ENCODE data around the gene ARVCF.

The ARVCF gene, protein sequence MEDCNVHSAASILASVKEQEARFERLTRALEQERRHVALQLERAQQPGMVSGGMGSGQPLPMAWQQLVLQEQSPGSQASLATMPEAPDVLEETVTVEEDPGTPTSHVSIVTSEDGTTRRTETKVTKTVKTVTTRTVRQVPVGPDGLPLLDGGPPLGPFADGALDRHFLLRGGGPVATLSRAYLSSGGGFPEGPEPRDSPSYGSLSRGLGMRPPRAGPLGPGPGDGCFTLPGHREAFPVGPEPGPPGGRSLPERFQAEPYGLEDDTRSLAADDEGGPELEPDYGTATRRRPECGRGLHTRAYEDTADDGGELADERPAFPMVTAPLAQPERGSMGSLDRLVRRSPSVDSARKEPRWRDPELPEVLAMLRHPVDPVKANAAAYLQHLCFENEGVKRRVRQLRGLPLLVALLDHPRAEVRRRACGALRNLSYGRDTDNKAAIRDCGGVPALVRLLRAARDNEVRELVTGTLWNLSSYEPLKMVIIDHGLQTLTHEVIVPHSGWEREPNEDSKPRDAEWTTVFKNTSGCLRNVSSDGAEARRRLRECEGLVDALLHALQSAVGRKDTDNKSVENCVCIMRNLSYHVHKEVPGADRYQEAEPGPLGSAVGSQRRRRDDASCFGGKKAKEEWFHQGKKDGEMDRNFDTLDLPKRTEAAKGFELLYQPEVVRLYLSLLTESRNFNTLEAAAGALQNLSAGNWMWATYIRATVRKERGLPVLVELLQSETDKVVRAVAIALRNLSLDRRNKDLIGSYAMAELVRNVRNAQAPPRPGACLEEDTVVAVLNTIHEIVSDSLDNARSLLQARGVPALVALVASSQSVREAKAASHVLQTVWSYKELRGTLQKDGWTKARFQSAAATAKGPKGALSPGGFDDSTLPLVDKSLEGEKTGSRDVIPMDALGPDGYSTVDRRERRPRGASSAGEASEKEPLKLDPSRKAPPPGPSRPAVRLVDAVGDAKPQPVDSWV

DNA sequence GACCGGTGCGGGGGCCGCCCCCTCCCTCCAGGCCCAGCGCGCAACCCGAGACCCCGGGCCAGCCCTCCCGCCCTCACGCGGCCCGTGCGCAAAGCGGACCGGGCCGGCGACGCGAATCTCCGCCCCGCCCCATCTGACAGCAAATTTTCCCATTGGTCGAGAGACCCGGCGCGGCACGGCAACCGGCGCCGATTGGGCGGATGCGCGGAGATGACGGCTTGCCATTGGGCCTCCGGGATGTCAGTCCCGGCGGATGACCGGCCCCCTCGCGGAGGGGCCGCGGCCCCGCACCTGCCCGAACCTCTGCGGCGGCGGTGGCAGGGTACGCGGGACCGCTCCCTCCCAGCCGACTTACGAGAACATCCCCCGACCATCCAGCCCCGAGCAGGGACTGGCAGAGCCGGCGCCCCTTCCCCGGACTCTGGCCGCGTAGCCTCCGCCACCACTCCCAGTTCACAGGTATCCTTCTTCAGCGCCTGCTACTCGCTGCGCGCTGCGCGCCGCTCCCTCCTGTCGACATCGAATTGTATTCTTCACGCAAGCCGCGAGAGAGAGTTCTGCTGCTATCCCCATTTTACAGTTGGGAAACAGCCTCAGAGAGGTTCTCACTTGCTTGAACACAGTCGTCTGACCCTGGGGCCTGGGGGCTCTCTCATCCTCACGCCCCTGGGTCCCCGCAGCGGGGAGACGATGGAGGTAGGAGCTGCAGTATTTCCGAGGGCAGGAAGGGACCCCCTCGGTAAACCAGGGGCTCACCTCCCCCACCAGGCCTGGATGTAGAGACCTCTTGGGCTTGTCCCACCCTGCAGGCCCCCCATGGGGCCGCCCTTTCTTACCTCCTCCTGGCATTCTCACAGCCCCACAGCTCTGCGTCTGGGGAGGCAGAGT is at the start of gene ARVCF:
Gene ARVCF (minus strand): TSS at position 90 of the 888 bp plus-strand sequence. CDS start 26,029 bp downstream, outside the sequence.
- no peak for FAIRE-seq

DNA sequence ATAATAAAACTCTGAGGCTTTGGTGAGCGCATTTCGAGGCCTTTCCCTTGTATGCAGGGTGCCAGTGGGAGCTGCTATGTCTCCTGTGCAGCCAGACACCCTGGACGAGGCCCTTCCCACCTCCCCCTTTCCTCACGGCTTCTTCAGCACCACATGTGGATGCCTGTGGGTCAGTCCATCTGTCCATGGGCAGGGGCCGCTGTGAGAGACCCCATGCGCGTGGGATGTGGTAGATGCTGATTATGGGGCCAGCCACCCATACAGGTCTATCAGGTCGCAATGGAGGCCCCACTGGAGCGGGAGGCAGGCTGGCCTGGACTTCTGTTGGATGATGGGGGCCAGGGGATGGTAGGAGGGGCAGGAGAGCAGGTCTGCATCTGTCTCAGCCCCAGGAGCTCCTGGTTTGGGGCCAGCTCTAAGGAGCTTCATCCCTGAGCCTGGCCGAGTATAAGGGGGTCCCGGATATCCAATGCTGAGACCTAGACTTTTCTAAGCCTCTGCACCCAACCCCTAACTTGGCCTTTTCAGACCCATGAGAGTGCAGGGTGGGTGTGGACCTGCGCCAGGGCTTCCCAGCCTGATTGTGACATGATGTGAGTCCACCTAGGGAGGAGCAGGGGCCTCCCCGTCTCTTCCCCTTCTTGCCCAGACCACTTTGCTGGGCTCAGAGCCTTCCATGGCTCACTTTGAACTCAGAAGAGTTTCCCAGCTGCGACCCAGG is 49.4 kb upstream of the ARVCF start:
- FAIRE-seq: no peak

DNA sequence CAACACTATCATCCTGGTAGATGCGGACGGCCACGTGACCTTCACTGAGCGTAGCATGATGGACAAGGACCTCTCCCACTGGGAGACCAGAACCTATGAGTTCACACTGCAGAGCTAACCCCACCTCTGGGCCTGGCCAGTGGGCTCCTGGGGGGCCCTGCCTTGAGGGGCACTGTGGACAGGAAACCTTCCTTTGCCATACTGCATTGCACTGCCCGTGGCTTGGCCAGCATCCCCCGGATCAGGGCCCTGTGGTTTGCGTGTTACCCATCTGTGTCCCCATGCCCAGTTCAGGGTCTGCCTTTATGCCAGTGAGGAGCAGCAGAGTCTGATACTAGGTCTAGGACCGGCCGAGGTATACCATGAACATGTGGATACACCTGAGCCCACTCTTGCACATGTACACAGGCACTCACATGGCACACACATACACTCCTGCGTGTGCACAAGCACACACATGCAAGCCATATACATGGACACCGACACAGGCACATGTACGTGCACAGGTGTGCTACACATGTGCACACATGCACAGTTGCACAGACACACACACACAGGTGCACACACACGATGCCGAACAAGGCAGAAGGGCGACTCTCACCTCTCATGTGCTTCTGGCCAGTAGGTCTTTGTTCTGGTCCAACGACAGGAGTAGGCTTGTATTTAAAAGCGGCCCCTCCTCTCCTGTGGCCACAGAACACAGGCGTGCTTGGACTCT is 48.1 kb upstream of the ARVCF start:
- FAIRE-seq: no peak

DNA sequence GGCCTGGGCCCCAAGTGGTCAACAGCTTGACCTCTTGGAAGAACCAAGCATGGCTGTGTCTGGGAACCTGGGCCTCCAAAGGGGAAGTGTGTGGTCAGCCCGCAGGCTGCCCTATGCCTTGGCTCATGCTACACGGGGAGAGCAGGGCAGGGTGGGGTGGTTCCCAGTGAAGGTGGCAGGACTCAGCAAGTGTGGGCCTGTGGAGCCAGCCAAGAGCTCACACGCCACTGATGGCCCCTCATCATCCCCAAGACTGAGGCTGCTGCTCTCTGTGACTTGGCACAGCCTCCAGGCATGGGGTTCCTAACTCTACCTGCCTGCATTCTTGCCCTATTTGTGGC is 47.5 kb upstream of the ARVCF start:
- FAIRE-seq: no peak

DNA sequence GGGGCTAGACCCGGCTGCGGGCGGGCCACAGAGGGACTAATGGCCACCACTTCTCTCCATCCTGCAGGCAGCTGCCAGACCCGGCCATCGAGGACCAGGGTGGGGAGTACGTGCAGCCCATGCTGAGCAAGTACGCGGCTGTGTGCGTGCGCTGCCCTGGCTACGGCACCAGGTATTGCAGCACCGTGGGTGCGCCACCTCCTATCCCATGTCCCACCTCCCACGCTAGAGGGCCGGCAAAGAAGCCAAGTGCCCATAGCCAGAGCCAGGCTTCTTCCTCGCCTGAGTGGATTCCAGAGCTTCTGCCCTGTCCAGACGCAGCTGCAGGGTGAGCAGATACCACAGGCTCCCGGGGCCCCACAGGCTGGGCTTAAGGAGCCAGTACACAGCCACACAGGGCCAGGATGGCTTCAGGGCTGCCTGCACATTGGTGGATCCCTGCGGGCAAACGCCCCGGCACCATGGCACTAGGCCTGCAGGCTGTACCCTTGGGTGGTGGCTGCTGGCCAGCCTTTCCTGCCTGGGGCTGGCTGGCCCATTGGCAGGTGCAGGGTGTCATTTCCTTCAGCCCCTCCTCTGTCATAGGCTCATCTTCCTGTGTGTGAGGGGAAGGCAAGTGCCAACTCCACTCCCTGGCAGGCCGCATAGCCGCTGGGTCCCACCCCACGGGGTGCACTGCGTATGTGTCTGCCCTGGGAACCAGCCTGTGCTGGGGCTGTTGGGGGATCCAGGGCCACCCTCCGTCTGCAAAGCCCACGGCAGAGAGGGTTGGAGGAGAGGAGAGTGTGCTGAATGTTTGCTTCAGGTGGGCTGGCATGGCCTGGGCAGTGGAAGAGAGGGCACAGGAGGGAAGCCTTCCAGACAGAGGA is 46.9 kb upstream of the ARVCF start:
- no peak for FAIRE-seq

DNA sequence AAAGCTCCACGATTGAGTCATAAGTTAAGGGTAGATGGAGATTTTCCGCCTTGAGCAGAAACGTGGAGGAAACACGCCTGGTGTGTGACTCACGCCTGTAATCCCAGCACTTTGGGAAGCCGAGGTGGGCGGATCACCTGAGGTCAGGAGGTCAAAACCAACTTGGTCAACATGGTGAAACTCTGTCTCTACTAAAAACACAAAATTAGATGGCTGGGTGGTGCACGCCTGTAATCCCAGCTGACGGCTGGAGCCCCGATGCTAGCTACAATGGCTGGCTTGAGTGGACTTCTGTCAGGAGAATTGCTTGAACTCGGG is 46.1 kb upstream of the ARVCF start:
- FAIRE-seq: no peak

DNA sequence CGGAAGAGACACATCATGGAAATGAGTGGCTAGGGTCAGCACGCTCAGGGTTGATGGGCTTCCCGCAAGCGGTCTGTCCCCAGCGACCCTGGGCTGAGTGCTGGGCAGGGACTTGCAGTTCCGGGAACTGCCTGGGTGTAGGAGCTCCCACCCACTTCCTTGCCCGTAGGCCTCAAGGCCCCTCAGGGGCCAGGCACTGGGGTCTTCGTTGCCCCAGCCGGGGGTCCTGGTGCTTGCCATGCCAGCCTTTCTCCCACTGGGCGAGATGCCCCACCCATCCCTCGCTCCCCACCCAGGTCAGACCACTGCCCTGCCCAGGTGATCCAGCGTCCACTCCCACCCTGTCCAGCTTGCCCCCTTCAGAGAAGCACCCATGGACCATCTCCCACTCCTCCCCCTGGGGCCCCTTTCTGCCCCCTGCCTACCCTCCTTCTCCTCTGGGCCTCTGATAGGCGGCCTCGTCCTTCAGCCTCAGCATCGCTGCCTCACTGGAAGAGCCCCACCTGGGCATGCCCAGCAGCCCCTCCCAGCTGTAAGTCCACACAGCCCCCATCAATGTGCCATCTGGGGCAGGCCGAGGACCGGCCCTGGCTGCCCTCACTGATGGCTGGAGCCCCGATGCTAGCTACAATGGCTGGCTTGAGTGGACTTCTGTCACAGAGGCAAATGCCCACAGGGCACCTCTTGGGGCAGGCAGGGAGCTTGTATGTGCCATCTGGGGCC is 45.6 kb upstream of the ARVCF start:
- FAIRE-seq: no peak

DNA sequence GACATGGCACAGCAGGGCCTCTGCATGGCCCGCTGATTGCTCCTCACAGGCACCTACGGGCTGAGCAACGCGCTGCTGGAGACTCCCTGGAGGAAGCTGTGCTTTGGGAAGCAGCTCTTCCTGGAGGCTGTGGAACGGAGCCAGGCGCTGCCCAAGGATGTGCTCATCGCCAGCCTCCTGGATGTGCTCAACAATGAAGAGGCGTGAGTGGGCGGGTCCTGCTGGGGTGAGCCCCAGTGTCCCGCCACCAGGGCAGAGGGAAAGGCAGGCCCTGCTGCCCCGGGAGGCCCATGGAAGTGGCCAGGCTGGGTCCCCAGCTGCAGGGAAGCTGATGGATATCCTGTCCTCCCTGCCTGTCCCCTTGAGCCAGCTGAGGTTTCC is 44.8 kb upstream of the ARVCF start:
- FAIRE-seq: no peak

DNA sequence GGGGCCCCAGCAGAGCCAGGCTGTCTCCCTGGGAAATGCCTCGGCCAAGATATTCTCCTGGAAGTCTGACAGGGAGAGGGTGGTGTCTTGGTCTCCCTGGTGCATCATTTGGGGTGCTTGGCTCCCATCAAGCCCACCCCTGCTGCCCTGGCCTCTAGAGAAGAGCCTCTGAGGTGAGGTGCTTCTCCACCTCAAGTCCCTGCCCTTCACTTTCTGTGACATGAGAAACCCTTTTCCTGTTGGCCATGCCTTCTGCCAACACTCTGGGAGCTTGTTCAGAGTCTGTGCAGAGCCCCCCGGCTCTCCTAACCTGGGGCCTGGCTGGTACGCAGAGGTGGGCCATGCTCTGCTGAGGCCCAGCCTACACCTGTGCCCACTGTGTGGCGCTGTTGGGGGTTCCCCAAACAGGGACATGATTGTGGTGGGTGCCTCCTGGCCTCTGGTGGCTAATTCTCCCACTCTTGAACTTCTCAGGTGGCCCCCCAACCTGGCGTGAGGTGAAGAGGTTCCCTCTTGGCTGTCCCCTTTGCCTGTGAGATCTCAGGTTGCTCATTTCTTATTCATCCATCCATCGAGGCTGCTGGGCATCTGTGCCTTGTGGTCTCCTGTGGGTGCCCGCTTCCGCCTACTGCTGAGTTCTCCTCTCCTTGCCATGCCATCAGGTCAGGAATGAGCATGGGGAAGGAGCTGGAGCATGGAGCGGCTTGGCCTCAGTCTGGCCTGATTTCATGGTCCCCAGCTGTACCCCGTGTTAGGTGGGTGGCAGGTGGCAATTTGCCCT is 44.3 kb upstream of the ARVCF start:
- no peak for FAIRE-seq

DNA sequence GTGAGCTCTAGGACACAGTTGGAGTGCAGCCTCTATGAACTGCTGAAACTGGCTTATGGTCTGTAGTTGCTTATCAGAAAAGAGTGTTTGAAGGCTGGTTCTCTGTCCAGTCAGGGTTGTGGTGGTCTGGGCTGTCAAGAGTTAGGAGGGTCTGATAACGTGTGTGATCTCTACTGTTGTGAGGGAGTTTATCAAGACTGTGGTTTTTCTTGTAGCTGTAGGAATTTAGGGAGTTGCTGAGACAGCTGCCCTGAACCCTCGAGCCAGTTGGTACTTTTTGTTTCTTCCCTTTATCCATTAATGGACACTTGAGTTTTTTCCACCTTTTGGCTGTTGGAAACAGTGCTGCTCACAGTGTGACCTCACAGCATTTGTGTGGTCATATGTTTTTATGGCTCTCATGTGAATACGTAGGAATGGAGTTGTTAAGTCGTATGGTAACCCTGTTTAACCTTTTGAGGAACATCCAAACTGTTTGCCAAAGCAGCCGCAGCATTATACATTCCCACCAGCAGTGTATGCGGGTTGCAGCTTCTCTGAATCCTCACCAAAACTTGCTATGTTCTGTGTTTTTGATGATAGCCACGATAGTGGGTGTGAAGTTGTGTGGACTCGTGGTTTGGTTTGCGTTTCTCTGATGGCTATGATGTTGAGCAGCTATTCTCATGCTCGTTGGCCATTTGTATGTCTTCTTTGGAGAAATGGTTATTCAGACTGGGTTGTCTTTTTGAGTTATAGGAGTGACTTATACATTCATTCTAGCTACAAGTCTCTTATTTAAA is 42.6 kb upstream of the ARVCF start:
- FAIRE-seq: no peak

DNA sequence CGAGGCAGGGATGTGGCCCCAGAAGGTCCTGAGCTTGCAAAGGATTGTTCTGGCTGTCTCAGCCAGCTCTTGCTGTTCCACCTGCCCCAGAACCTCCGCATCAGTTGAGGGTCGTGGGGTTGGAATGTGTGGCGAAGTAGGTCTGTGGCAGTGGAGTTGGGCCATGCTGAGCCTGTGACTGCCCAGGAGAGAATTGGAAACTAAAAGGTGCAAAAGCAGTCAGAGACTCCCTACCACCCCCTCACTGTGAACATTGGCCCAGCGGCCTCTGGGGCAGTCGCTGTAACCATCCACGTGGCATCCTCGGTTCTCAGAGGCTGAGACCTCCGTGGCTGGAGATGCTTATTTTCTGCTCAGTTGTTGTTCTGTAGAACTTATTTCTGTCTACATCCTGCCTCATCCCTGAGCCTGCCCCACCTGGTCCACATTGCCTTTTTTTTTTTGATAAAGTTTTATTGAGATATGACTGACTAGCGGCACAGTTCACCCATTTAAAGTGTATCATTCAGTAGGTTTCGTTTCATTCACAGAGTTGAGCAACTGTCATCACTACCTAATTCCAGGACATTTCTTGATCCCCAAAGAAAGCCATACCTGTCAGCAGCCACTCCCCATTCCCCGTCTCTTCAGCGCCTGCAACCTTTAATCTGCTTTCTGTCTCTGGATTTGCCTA is 41.1 kb upstream of the ARVCF start:
- no peak for FAIRE-seq

DNA sequence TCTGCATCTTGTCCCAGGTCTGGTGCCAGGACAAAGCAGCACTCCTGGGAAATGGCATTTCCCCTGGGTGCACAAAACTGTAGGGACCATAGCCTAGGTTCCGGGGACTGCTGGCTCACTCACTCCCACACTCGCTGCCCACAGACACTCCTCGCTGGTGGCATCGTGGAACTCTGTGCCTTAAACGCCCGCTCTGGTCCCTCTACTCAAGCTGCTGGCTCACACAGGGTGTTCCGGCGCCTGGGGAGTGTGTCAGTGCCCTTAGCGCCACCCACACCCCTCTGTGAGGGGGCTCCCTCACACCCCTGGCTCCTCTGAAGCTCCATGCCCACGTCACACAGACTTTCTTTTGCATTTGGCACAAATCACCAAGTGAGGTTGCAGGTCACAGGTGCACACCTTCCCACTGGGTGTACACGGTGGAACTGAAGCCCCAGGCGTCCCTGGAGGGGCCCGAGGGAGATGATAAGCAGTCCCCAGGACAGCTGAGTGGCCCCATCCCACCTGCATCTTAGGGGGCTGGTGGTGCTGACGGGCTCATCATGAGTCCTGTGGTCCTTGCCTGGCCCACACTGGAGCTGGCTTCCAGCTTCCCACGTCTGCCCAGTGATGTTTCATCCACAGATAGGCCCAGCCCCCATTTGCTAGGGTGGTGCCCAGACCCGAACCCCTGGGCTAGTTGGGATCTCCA is 40.2 kb upstream of the ARVCF start:
- FAIRE-seq: no peak

DNA sequence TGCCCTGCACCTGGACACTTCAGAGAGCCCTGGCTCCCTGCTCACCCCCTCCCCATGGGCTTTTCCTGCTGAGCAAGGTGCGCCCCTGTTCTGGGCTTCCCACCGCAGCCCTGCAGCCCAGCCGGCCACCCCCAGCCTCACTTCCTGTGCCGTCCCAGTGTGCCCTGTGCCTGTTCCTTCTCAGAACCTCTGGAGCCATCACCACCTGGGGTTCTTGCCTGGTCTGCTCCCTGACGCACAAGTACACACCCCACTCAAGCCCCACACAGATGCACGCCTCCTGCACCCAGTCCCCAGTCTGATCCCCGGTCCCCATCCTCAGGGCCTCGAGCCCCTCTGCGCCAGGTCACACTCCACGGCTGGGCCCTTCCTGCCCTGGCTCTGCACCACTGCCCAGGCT is 39.5 kb upstream of the ARVCF start:
- FAIRE-seq: no peak

DNA sequence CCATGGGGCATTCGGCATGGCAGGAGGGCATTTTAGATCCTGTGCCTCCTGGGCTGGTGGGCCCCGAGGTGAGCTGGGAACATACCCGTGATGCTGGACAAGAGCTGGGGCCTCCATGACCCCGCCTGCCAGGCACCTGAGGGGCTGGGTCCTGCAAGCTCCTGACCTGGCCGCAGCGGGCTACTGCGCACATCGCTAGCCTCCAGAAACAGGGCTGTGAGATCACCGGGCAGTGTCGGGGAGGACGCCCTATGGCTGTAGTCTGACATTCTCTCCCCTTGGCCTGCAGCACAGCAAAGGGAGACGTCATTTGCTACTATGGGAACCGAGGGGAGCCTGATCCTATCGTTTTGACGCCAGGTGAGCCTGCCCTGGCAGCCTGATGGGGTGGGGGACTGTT is 39.0 kb upstream of the ARVCF start:
- FAIRE-seq: no peak

DNA sequence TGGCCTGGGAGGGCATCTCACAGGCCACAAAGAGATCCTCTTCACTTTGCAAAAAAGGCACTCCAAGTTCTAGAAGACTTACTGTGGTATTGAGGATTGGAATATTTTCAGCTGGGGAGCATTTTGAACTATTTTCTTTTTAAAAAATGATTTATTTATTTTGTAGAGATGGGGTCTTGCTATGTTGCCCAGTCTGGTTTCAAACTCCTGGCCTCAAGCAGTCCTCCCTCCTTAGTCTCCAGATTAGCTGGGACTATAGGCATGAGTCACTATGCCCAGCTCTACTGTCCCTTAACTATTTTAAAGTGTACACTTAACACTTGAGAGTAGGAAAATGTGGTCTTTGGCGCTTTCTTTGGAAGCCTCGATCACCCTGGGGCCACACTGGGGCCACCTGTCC is 38.5 kb upstream of the ARVCF start:
- no peak for FAIRE-seq

DNA sequence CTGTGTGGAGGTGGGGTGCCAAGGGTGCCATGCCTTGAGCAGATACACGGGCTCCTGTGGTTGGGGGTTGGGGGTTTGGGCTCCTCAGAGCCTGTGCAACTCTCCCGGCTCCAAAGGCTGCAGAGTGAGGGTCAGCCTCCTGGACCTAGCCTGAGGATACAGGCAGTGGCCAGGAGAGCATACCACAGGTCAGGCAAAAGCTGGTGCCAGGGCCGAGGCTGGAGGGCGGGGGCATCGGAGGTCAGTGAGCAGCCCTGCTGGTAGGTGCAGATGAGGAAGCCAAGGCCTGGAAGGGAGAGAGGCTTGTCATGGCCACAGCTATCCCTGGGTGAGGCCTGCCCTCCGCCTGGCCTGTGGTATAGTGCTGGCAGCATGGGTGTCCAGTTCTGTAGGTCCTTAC is 37.9 kb upstream of the ARVCF start:
- no peak for FAIRE-seq

DNA sequence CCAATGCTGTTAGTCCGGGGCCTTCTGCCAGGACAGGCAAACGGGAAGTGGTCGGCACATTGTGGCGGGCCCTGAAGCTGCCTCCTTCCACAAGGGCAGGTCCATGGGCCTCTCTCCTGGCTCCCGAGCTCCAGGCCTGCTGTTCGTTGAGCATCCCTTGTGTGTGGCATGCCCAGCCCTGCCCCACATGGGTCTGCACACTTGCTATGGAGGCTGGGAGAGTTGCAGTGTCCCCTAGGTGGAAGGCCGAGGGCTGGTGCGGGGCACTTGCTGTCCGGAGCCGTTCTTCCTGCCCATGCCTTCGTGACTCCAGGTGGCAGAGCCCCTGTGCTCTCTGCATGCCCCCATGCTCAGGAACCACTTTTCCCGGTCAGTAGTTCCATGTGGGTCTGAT is 37.4 kb upstream of the ARVCF start:
- no peak for FAIRE-seq

All from colon (tissue), 2 donors.